Measurements from ENCODE around the gene CACNA2D1. TPM values are rescaled to one million over a fixed set of nuclear protein-coding genes. Genes with fewer than 3 reads are reported as not detected.

The CACNA2D1 gene
- total RNA-seq, 1 experiment from 2014 or later: 0.27 TPM

GRCh38 chr7:82469207-82469606 lies 25.6 kb upstream of the CACNA2D1 start:
- H3K27me3 ChIP-seq (ENCODE audit: insufficient read depth, low read length): no peaks in the 10 kb centered on the region
- no peak overlapping the region for H3K27ac ChIP-seq (ENCODE audit: low read depth, low read length)
- no peak overlapping the region for H3K9ac ChIP-seq (ENCODE audit: low read length)
- H3K9me2 ChIP-seq (ENCODE audit: insufficient read depth): no peaks in the 10 kb centered on the region; the same call in 1 of the 2 replicates
- RAD21 ChIA-PET (ENCODE audit: low non-redundant PET in 1 of 2, low total read pairs in 2 of 2, uncharacterized antibody in 2 of 2, unreplicated experiment in 2 of 2): no interaction called here
- H3K36me3 ChIP-seq (ENCODE audit: control insufficient read depth in 1 of 2, insufficient read depth in 2 of 2, low read length in 2 of 2): no peaks in the 10 kb centered on the region
- H3K79me2 ChIP-seq (ENCODE audit: insufficient read depth, low read length): no peaks in the 10 kb centered on the region
- H3K9me3 ChIP-seq (ENCODE audit: control insufficient read depth in 1 of 2, insufficient read depth in 1 of 2, low read depth in 1 of 2, low read length in 2 of 2): no peaks in the 10 kb centered on the region; a peak in 1 of 4 replicates
- H3K4me2 ChIP-seq (ENCODE audit: low read length): no peak overlapping the region
- no peak overlapping the region for H2AFZ ChIP-seq (ENCODE audit: low read depth, low read length, poor library complexity, severe bottlenecking)
- no peaks in the 10 kb centered on the region for H4K20me1 ChIP-seq (ENCODE audit: insufficient read depth)
- intact Hi-C loops (cut with micrococcal nuclease): no loop called here
- no peaks in the 10 kb centered on the region for H3K4me1 ChIP-seq (ENCODE audit: control insufficient read depth in 1 of 2, insufficient read depth in 2 of 2, low read length in 2 of 2)
- no TSS peak for BruUV-seq (replicated peaks)
- POLR2A ChIA-PET: no interaction called here
- H3K4me3 ChIP-seq (replicated peaks in 1 of 2; ENCODE audit: low read depth in 1 of 2, low read length in 2 of 2): no peak overlapping the region
- TF ChIP-seq EZH2 (IDR thresholded peaks at IDR 0.05) (no peak), TCF7L2 (IDR thresholded peaks at IDR 0.05; ENCODE audit: borderline replicate concordance, extremely low read depth, insufficient read depth, insufficient read length) (no peak), CBX3 (IDR thresholded peaks at IDR 0.05; ENCODE audit: low read depth) (no peak), FOSL1 (IDR thresholded peaks at IDR 0.05; ENCODE audit: low read depth) (no peak), ZBTB33 (IDR thresholded peaks at IDR 0.05; ENCODE audit: extremely low read depth, insufficient replicate concordance, low read length) (no peak), ELF1 (IDR thresholded peaks at IDR 0.05; ENCODE audit: borderline replicate concordance, low read depth) (no peak), EGR1 (IDR thresholded peaks at IDR 0.05; ENCODE audit: low read depth) (no peak), YY1 (IDR thresholded peaks at IDR 0.05; ENCODE audit: extremely low read depth, insufficient replicate concordance, low read depth, low read length) (no peak), EZH2phosphoT487 (IDR thresholded peaks at IDR 0.05; ENCODE audit: borderline replicate concordance) (no peak), JUND (IDR thresholded peaks at IDR 0.05) (no peak), POLR2AphosphoS5 (IDR thresholded peaks at IDR 0.05; ENCODE audit: low read depth, low read length) (no peak), CEBPB (IDR thresholded peaks at IDR 0.05; ENCODE audit: low read depth) (no peak)
- TF ChIP-seq, protein P1, sequence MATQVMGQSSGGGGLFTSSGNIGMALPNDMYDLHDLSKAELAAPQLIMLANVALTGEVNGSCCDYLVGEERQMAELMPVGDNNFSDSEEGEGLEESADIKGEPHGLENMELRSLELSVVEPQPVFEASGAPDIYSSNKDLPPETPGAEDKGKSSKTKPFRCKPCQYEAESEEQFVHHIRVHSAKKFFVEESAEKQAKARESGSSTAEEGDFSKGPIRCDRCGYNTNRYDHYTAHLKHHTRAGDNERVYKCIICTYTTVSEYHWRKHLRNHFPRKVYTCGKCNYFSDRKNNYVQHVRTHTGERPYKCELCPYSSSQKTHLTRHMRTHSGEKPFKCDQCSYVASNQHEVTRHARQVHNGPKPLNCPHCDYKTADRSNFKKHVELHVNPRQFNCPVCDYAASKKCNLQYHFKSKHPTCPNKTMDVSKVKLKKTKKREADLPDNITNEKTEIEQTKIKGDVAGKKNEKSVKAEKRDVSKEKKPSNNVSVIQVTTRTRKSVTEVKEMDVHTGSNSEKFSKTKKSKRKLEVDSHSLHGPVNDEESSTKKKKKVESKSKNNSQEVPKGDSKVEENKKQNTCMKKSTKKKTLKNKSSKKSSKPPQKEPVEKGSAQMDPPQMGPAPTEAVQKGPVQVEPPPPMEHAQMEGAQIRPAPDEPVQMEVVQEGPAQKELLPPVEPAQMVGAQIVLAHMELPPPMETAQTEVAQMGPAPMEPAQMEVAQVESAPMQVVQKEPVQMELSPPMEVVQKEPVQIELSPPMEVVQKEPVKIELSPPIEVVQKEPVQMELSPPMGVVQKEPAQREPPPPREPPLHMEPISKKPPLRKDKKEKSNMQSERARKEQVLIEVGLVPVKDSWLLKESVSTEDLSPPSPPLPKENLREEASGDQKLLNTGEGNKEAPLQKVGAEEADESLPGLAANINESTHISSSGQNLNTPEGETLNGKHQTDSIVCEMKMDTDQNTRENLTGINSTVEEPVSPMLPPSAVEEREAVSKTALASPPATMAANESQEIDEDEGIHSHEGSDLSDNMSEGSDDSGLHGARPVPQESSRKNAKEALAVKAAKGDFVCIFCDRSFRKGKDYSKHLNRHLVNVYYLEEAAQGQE (IDR thresholded peaks at IDR 0.05; ENCODE audit: low read depth): no peak
- TF ChIP-seq, protein P2, sequence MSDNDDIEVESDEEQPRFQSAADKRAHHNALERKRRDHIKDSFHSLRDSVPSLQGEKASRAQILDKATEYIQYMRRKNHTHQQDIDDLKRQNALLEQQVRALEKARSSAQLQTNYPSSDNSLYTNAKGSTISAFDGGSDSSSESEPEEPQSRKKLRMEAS (IDR thresholded peaks at IDR 0.05): no peak
- no peak for DNase-seq (ENCODE audit: low read depth, low spot score)
- CTCF ChIA-PET: no interaction called here
- no peak for ATAC-seq

All from HCT116 (cell line).